Fibroblast of skin of abdomen (primary cell): Measurements from ENCODE around the gene RAC2.
"Not testable (repeated sequence)": the region's sequence is repeated elsewhere in the genome, so short reads cannot be mapped to it uniquely, and the experiment has no call there.

Source experiments
- DNase-seq: peaks from one replicate; pipeline ENCODE4 v3.0.0-alpha.2; 2013

RAC2 gene

DNA sequence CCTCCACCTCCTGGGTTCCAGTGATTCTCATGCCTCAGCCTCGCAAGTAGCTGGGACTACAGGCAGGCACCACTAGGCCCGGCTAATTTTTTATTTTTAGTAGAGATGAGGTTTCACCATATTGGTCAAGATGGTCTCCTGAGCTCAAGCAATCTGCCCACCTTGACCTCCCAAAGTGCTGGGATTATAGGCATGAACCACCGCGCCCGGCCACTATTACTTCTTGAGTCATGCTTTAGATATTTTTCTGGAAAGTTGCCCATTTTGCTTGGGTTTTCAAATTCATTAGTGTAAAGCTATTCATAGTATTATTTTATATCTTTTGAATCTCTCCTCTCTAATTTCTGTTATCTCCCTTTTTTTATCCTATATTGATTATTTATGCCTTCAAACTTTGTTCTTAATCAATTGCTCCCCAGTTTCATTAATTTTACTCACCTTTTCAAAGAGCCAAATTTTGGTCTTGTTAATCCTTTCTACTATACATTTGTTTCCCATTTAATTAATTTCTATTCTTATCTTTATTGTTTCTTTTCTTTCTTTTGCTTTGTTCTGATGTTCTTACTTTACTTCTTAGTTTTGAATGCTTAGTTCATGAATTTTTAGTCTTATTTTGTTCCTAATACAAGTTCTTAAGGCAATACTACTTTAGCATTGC, 10.3 kb upstream of the RAC2 start:
- peak; percentile 79 for DNase-seq

- DNase-seq, result peak; percentile 48
Measured at GRCh38 chr22:37253126-37253660, 9.1 kb upstream of the RAC2 start.

DNA sequence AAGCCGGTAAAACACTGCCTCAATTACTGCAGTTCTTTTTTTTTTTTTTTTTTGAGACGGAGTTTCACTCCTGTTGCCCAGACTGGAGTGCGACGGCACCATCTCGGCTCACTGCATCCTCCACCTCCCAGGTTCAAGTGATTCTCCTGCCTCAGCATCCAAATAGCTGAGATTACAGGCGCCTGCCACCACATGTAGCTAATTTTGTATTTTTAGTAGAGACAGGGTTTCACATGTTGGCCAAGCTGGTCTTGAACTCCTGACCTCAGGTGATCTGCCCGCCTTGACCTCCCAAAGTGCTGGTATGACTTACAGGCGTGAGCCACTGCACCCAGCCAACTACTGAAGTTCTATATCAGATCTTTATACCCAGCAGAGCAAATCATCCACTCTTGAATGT, 7.8 kb upstream of the RAC2 start:
- DNase-seq, result not testable (repeated sequence)

- DNase-seq, result no peak
Measured at GRCh38 chr22:37249986-37250385, 5.9 kb upstream of the RAC2 start.

DNA sequence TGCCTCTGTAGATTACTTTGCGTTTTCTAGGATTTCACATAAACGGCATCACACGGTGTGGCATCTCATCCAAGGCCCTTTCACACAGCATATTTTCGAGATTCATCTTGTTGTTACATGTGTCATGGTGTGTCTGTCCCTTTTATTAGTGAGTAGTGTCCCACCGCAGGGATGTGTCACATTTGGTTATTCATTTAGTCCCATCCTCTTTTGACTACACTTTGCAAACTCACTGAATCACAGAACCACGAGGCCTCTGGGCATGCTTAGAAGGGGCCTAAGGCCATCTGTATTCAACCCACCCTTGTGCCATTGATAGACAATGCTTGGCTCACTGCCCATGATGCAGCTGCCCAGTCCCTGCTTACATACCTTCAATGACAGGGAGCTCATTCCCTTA, 4.2 kb upstream of the RAC2 start:
- no peak for DNase-seq

DNA sequence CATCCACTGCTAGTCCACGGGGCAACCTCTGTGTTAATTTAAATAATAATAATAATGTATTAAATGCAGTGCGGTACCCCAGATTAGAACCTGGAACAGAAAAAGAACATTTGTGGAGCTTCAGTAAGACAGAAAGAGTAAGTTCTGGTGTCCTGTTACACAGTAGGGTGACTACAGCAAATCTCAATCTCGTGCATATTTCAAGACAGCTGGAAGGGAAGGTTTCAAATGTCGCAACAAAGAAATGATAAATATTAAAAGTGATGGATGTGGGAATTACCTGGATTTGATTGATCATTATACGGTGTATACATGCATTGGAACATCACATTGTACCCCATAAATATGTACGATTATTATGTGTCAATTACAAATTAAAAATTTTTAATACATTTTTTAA, 1.7 kb upstream of the RAC2 start:
- no peak for DNase-seq

DNA sequence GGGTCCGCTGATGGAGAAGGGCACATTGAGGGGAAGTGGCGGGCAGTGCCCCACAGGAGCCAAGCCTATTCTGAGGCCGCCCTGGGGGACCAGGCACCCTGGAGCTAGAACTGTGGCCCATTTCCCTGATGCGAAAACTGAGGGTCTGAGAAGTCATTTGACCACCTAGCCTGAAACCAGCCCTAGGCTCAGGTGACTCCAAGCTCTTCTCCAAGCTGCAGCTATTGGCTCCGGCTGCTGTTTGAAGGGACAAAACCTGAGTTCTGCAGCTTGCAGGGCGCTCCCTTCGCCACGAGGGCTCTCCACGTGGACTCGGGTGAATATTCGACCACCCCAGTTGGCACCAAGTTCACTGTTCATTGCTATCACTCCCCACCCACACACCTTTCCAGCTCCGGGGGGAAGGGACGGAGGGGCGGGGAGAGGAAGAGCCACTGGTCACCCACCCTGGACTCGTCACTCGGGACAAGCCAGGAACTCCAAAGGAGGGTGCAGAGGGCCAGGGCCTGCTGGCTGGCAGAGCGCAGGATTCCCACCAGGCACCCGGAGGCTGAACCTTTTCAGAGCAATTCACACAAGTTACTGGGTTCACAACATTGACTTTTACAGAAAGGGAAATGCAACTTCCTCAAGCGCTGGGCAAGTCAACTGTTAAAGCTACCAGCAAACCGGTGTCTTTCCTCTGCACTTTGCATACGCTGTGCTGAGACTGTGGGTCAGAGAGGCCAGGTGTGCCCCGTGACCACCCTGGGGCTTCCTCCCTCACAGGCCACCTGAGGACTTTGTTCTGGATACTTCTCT, 1.1 kb upstream of the RAC2 start:
- no peak for DNase-seq

- no peak for DNase-seq
Measured at GRCh38 chr22:37243402-37244113, 511 bp downstream of the RAC2 start.

DNA sequence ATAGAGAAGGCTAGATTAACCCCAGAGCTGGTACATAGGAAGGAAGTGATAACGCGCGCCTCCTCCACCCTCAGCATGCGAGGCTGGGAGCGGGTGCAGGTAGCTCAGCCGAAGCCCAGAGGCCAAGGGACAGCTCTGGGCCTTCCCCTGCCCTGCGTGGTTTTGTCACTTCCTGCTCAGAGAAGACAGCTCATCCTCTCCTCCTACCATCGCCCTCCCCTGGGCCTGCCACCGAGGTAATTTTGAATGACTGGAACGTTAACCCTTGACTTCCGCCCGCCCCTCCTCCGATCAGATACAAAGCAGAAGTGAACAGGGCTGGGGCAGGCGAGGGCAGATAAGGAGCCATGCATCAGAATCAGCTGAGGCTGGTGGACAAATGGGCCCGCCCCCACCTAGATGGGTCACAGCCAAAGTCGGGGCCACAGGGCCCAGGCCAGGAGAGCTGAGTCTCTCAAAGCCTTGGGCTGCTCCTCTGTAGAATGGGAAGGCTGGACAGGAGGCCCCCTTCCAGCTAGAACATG, 1.6 kb downstream of the RAC2 start:
- peak; percentile 24 for DNase-seq

- no peak for DNase-seq
Measured at GRCh38 chr22:37241351-37242142, 2.5 kb downstream of the RAC2 start.

DNA sequence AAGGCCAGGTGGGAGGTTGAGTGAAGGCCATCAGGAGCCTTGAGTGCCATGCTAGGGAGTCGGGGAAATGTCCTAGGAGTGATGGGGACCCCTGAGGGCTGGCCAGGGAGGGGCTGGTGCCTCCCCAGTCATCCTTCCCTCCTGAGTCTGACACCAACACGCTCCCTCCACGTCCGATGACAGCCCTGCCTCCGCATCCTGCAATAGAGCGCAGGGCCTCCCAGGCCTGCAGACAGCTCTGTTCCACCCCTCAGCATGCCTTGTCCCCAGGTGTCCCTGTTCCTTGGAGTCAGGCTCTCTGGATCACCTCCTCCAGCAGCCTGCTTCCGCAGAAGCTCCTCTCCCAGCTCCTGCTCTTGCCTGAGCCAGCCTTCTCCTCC, 3.1 kb downstream of the RAC2 start:
- no peak for DNase-seq

GRCh38 chr22:37240240-37240940, 3.7 kb downstream of the RAC2 start:
- no peak for DNase-seq

DNA sequence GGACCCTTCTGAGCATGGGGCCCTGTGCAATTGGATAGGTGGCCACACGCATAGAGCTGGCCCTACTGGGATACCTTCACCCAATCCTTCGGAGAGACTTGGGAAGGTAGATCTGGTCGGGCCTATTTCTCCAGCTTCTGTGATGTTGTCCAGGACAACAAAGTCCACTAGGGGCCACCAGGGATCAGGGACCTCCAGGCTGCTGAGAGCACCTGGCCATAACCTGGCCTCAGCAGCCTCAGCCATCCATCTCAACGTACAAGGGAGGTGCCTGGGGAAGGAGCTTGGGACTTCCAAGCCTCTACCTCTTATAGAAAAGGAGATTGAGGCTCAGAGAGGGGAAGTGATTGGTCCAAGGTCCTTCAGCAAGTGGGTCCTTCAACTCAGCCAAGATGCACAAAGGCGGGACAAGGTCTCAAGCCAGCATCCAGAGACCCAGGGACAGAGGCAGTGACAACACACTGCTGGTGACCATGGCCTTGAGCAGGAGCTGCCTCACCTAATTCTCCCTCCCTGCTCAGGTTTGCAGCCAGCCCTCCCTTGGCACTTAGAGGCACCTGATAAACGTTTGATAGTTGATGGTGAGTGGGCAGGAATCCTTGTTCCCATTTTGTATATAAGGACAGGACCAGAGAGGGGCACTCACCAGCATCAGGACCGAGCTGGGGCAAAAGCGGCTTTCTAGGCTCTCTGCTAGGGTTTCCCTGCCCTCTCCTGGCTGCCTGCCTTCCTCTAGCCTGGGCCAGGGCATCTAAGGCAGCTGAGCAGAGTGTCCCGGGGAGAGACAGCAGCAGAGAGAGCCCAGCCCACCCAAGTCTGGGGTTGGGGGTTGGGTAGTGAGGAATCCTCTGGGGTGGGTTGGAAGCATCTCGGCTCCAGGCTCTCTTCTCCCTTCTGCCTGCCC, 4.5 kb downstream of the RAC2 start:
- no peak for DNase-seq

DNA sequence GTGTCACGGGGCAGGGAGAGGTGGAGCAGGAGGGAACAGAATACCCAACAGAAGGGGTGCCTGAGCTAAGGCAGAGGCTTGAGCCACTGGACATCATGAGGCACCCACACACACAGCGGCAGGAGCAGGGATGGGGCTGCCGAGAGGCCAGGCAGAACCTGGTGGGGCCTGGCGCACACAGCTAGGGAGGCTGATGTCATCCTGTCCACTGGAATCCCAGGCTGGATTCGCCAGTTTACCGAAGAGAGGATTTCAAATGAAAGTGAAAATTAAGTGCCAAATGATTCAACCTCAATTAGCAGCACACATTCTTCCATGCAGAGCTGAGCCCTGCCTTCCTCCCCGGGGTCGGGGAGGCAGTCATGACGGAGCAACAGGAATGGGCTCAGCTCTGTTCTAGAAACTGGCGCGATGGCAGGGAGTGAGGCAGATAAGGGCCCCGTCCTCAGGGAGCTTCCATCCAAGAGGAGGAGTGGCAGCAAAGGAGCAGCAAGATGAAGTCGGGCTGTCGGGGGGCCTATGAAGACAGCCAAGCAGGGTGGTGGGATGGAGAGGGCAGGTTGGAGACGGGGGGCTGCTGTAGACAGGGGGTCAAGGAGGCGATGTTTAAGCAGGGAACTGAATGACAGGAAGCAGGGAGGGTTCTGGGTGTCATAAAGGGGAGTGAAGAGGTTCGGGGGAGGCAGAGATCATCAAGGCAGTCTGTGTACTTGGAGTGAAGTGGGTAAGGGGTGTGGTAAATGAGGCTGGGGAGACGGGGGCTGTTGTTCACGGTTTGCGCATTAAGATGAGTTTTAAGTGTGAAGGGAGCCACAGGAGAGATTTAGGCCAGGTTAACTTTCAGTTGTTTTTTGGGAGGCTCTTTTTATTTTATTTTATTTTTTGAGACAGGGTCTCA, 6.4 kb downstream of the RAC2 start:
- peak; percentile 69 for DNase-seq

GRCh38 chr22:37235897-37236607, 8.0 kb downstream of the RAC2 start:
- no peak for DNase-seq

DNA sequence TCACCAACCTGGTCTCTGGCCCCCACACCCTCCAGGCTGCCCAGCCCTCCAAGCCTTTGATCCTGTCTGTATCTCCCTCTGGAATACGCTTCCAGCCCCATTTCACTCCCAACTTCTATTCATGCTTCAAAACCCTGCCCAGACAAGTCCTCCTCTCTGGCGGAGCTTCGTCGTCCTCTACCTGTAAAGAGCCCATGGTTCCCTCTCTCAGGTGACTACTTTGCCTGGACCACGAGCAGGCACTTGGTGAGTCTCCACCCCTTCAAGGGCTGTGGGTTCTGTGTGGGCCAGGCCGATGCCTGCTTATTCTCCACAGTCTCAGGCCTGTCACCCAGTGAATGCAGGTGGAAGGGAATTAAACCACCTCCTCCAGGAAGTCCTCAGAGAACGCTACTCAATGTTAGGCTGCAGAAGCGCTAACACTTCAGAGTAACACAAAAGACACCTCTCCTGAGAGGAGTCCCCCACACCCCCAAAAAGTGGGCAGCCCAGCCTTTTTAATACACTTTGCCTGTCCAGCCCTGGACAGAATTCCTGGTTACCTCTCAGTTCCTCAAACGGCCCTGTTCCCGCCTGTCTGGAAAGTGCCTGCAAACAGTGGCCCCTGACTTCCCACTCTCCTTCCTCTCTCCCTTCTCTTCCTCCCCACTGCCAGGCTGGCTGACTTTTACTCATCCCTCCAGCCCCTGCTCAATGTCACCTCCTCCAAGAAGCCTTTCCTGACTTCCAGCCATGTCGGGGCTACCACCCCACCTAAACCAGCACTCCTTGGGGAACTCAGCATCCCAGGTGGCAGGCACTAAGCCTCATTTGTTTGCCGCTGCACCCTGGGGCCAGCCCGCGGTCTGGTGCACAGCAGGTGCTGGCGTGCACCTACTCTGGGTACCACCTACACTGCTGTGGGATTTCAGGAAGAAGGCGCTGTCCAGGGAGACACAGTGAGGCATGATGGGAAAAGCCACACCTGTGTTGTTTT, 9.0 kb downstream of the RAC2 start:
- no peak for DNase-seq
